Cardiac fibroblast (primary cell): ENCODE data around the gene AMHR2.
A peak's percentile ranks its signal among the peaks of the same experiment; 100 is the strongest.
"Not testable (repeated sequence)": the region's sequence is repeated elsewhere in the genome, so short reads cannot be mapped to it uniquely, and the experiment has no call there.

Source experiments
- DNase-seq, 2 donors: peaks; one replicate each; pipeline versions ENCODE4 v3.0.0 to v3.0.0-alpha.2; 2010; ENCODE audit warnings: low read depth in 2 of 2
- H3K4me3 ChIP-seq, 2 donors: replicated peaks in 1 of 2; 1 replicate in 1 of 2; 2 replicates in 1 of 2; pipeline ENCODE4 v1.5.1; 2011; ENCODE audit warnings: low read depth in 2 of 2, low read length in 2 of 2, mild to moderate bottlenecking in 2 of 2, moderate library complexity in 1 of 2
- TF ChIP-seq, protein P1 (sequence below): IDR thresholded peaks from one replicate; pipeline ENCODE4 v1.5.1; 2011; ENCODE audit warnings: low read depth, mild to moderate bottlenecking, low read length, inconsistent platforms

Gene AMHR2

DNA sequence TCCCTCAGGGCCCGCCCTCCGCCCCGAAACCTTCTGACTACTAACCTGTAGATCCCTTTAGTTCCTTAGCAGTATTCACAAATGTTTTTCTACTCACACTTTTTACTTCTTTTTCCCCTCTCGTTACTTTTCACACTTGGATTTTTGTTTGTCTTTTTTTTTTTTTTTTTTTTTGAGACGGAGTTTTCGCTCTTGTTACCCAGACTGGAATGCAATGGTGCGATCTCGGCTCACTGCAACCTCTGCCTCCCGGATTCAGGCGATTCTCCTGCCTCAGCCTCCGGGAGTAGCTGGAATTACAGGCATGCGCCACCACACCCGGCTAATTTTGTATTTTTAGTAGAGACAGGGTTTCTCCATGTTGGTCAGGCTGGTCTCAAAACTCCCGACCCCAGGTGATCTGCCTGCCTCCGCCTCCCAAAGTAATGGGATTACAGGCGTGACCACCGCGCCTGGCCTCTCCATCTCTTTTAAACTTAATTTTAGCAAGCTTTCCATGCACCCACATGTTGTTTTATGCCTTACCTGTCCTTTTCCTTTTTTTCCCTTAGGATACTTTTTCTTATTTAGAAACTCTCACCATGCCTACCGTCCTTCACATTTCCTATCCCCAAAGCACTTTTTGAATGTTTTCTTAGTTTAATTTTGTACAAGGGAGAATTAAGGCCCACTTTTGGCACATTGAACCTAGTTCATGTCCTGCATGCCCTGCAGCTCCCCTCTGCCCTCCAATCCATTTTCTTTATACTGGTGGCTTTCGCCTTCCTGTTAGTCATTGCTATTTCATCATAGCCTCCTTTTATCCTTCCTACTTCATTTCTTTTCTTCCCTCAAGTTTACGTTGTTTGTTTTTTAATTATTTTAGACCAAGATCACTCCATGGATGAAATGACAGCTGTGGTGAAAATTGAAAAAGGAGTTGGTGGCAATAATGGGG lies 42.6 kb upstream of the AMHR2 start:
- peak overlapping the region; percentile 38 to 59 for H3K4me3 ChIP-seq
- peak; percentile 58 to 70 for DNase-seq
- TF ChIP-seq, protein P1, sequence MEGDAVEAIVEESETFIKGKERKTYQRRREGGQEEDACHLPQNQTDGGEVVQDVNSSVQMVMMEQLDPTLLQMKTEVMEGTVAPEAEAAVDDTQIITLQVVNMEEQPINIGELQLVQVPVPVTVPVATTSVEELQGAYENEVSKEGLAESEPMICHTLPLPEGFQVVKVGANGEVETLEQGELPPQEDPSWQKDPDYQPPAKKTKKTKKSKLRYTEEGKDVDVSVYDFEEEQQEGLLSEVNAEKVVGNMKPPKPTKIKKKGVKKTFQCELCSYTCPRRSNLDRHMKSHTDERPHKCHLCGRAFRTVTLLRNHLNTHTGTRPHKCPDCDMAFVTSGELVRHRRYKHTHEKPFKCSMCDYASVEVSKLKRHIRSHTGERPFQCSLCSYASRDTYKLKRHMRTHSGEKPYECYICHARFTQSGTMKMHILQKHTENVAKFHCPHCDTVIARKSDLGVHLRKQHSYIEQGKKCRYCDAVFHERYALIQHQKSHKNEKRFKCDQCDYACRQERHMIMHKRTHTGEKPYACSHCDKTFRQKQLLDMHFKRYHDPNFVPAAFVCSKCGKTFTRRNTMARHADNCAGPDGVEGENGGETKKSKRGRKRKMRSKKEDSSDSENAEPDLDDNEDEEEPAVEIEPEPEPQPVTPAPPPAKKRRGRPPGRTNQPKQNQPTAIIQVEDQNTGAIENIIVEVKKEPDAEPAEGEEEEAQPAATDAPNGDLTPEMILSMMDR, result no peak

DNA sequence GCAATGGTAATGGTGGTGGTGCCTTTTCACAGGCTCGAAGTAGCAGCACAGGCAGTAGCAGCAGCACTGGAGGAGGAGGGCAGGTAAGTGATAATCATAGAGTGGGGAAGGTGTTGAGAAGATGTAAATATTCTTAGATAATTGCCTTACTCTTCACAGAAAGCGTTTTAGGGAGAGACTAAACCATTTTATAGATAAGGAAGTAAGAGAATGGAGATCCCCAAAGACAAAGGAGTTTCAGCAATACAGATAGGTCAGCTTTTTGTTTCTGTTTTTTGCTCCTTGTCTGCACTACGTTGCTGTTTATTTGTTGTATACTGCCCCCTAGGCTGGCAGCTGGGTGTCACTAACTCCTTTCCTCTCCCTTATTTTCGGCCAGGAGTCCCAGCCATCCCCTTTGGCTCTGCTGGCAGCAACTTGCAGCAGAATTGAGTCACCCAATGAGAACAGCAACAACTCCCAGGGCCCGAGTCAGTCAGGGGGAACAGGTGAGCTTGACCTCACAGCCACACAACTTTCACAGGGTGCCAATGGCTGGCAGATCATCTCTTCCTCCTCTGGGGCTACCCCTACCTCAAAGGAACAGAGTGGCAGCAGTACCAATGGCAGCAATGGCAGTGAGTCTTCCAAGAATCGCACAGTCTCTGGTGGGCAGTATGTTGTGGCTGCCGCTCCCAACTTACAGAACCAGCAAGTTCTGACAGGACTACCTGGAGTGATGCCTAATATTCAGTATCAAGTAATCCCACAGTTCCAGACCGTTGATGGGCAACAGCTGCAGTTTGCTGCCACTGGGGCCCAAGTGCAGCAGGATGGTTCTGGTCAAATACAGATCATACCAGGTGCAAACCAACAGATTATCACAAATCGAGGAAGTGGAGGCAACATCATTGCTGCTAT lies 41.7 kb upstream of the AMHR2 start:
- DNase-seq, result peak; percentile 83 to 85

DNA sequence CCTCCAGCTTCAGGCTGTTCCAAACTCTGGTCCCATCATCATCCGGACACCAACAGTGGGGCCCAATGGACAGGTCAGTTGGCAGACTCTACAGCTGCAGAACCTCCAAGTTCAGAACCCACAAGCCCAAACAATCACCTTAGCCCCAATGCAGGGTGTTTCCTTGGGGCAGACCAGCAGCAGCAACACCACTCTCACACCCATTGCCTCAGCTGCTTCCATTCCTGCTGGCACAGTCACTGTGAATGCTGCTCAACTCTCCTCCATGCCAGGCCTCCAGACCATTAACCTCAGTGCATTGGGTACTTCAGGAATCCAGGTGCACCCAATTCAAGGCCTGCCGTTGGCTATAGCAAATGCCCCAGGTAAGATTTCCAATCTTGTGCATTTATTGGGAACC lies 40.4 kb upstream of the AMHR2 start:
- no peak for DNase-seq
- H3K4me3 ChIP-seq, result peak overlapping the region; percentile 16 to 28
- TF ChIP-seq, protein P1, result no peak

More for the DNA sequence above, 41.7 kb upstream of the AMHR2 start:
- TF ChIP-seq, protein P1, result peak; percentile 39
- peak overlapping the region; percentile 38 to 59 for H3K4me3 ChIP-seq

DNA sequence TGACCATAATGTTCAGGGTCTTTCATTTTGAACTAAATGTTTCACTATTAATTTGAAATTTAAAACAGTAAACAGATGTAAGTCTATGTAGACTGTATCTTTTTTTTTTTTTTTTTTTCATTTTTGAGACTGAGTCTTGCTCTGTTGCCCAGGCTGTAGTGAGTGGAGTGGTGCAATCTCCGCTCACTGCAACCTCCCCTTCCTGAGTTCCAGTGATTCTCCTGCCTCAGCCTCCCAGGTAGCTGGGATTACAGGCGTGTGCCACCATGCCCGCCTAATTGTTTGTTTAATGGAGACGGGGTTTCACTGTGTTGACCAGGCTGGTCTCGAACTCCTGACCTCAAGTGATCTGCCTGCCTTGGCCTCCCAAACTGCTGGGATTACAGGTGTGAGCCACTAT lies 37.3 kb upstream of the AMHR2 start:
- not testable (repeated sequence) for H3K4me3 ChIP-seq, DNase-seq

DNA sequence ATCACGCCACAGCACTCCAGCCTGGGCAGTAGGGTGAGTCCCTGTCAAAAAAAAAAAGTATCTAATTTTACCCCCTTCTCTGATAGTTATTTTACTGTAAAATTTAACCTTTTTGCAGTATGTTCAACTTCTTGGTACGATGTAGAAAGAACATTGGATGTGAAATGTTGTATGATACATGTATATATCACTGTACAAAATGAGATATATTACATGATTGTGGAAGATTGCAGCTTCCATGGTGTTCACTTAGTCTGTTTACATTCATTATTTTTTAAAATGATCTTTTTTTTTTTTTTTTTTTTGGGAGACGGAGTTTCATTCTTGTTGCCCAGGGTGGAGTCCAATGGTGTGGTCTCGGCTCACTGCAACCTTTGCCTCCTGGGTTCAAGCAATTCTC lies 34.7 kb upstream of the AMHR2 start:
- TF ChIP-seq, protein P1, result no peak
- H3K4me3 ChIP-seq, result no peak overlapping the region
- DNase-seq, result no peak

DNA sequence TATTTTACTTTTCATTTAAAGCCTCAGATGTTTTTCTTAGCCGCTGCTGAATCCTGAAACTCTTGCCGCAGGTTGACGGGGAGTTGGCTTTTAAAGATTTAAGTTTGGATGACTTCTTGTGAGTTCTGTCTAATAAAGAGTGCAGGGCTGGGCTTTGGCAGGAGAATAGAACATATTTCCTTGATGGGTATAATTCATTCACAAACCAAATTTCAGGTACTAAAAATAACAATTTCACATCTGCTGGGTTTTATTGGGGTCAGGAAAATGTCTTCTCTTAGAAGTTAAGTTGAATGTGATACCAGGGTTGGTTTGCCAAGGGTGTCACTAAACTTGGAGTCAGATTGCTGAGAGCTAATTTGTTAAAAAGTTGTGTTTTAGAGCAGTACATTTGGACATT lies 34.0 kb upstream of the AMHR2 start:
- H3K4me3 ChIP-seq, result no peak overlapping the region
- TF ChIP-seq, protein P1, result no peak
- no peak for DNase-seq

DNA sequence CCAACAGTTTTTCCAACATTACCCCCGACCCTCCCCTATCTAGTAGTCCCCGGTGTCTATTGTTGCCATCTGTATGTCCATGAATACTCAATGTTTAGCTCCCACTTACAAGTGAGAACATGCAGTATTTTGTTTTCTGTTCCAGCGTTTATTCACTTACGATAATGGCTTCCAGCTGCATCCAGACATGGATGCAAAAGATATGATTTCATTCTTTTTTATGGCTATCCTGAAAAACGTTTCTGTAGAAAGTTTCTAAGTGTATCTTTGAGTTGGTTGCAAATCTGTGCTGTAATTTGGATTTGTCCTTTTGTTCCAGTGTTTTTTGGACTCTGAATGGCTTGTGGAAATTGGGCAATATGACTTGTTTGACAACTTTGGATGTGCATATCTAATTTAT lies 31.9 kb upstream of the AMHR2 start:
- DNase-seq, result no peak

More for the DNA sequence above, 31.9 kb upstream of the AMHR2 start:
- no peak overlapping the region for H3K4me3 ChIP-seq
- TF ChIP-seq, protein P1, result no peak
